Stimulated activated naive CD8-positive, alpha-beta T cell treated with anti-CD3 and anti-CD28 coated beads, Interleukin-15, amount 100 ng/mL, for 72 hours (primary cell): ENCODE results near the gene ATP1A1.

ENCODE experiments used
- ATAC-seq: fragments of 150-1000 bp; cut with Tn5 transposase; 2 replicates; pipeline ENCODE4 v1.10.0; 2021; ENCODE audit warnings: mild to moderate bottlenecking, moderate library complexity
- DNase-seq, 2 donors: peaks; one replicate each; pipeline ENCODE4 v3.0.0; 2021 to 2022
- H3K27ac Mint-ChIP-seq, 2 donors: one replicate each; pipeline ENCODE4 v1.8.0; 2022; ENCODE audit warnings: mild to moderate bottlenecking in 2 of 2, mixed read lengths in 2 of 2, moderate library complexity in 2 of 2
- H3K27me3 Mint-ChIP-seq: one replicate; pipeline ENCODE4 v1.8.0; 2022; ENCODE audit warnings: mixed read lengths
- H3K4me1 Mint-ChIP-seq: one replicate; pipeline ENCODE4 v1.8.0; 2022; ENCODE audit warnings: mild to moderate bottlenecking, mixed read lengths
- H3K4me3 Mint-ChIP-seq, 2 donors: one replicate each; pipeline ENCODE4 v1.8.0; 2022; ENCODE audit warnings: mild to moderate bottlenecking in 2 of 2, mixed read lengths in 2 of 2, moderate library complexity in 1 of 2
- H3K9me3 Mint-ChIP-seq, 2 donors: one replicate each; pipeline ENCODE4 v1.8.0; 2022; ENCODE audit warnings: mixed read lengths in 2 of 2

The ATP1A1 gene

GRCh38 chr1:116374353-116375147, 1.5 kb downstream of the ATP1A1 start:
- H3K27ac Mint-ChIP-seq: peak overlapping the region; percentile 93 to 94
- no peaks in the 10 kb centered on the region for H3K9me3 Mint-ChIP-seq
- peak; percentile 15 to 21 for DNase-seq
- H3K4me3 Mint-ChIP-seq: peak overlapping the region; percentile 93 to 99
- no peaks in the 10 kb centered on the region for H3K27me3 Mint-ChIP-seq
- ATAC-seq: no peak
- H3K4me1 Mint-ChIP-seq: peaks cover 61% of the 10 kb centered on the region

- DNase-seq (no peak), ATAC-seq (no peak)
- Mint-ChIP-seq H3K4me3 (peak overlapping the region; percentile 93 to 99), H3K27me3 (no peaks in the 10 kb centered on the region), H3K27ac (peak overlapping the region; percentile 93 to 94), H3K4me1 (peaks cover 69% of the 10 kb centered on the region), H3K9me3 (no peaks in the 10 kb centered on the region)
Measured at GRCh38 chr1:116375148-116375886, 2.3 kb downstream of the ATP1A1 start.

GRCh38 chr1:116375887-116376728, 3.1 kb downstream of the ATP1A1 start:
- peak overlapping the region; percentile 87 to 93 for H3K27ac Mint-ChIP-seq
- ATAC-seq (no peak), DNase-seq (peak; percentile 8 to 37)
- H3K9me3 Mint-ChIP-seq: no peaks in the 10 kb centered on the region
- no peaks in the 10 kb centered on the region for H3K27me3 Mint-ChIP-seq
- peaks cover 76% of the 10 kb centered on the region for H3K4me1 Mint-ChIP-seq
- peak overlapping the region; percentile 93 to 99 for H3K4me3 Mint-ChIP-seq

- H3K27me3 Mint-ChIP-seq: no peaks in the 10 kb centered on the region
- H3K4me1 Mint-ChIP-seq: peaks cover 82% of the 10 kb centered on the region
- H3K4me3 Mint-ChIP-seq: peak overlapping the region; percentile 93 to 99
- no peaks in the 10 kb centered on the region for H3K9me3 Mint-ChIP-seq
- DNase-seq (no peak), ATAC-seq (no peak)
- peak overlapping the region in 1 of 2 donors; percentile 87 for H3K27ac Mint-ChIP-seq
Measured at GRCh38 chr1:116376729-116377086, 3.7 kb downstream of the ATP1A1 start.

GRCh38 chr1:116377541-116378529, 4.8 kb downstream of the ATP1A1 start:
- peak overlapping the region; percentile 87 to 93 for H3K4me3 Mint-ChIP-seq
- peak; percentile 86 for ATAC-seq
- H3K4me1 Mint-ChIP-seq: peaks cover 88% of the 10 kb centered on the region
- H3K27ac Mint-ChIP-seq: peak overlapping the region; percentile 95 to 96
- H3K27me3 Mint-ChIP-seq: no peaks in the 10 kb centered on the region
- no peaks in the 10 kb centered on the region for H3K9me3 Mint-ChIP-seq
- peak; percentile 64 to 71 for DNase-seq

GRCh38 chr1:116379057-116379630, 6.1 kb downstream of the ATP1A1 start:
- Mint-ChIP-seq H3K27me3 (no peaks in the 10 kb centered on the region), H3K4me3 (peak overlapping the region; percentile 38 to 93), H3K9me3 (no peaks in the 10 kb centered on the region), H3K4me1 (peaks cover 94% of the 10 kb centered on the region), H3K27ac (peak overlapping the region in 1 of 2 donors; percentile 80)
- no peak for ATAC-seq
- no peak for DNase-seq

GRCh38 chr1:116379674-116380498, 6.8 kb downstream of the ATP1A1 start:
- ATAC-seq: no peak
- Mint-ChIP-seq H3K4me3 (peak overlapping the region in 1 of 2 donors; percentile 38), H3K4me1 (peaks cover 87% of the 10 kb centered on the region), H3K27me3 (no peaks in the 10 kb centered on the region), H3K27ac (no peak overlapping the region), H3K9me3 (no peaks in the 10 kb centered on the region)
- DNase-seq: no peak

- Mint-ChIP-seq H3K4me1 (peaks cover 79% of the 10 kb centered on the region), H3K27me3 (no peaks in the 10 kb centered on the region), H3K4me3 (peak overlapping the region in 1 of 2 donors; percentile 32), H3K27ac (peak overlapping the region in 1 of 2 donors; percentile 16), H3K9me3 (no peaks in the 10 kb centered on the region)
- ATAC-seq (no peak), DNase-seq (no peak)
Measured at GRCh38 chr1:116380499-116381242, 7.6 kb downstream of the ATP1A1 start.

GRCh38 chr1:116382321-116382720, 9.3 kb downstream of the ATP1A1 start:
- H3K4me1 Mint-ChIP-seq: peaks cover 67% of the 10 kb centered on the region
- no peak for ATAC-seq
- H3K4me3 Mint-ChIP-seq: peak overlapping the region in 1 of 2 donors; percentile 27
- no peaks in the 10 kb centered on the region for H3K9me3 Mint-ChIP-seq
- H3K27me3 Mint-ChIP-seq: no peaks in the 10 kb centered on the region
- H3K27ac Mint-ChIP-seq: no peak overlapping the region
- no peak for DNase-seq

GRCh38 chr1:116382857-116383483, 9.9 kb downstream of the ATP1A1 start:
- DNase-seq (no peak), ATAC-seq (no peak)
- Mint-ChIP-seq H3K4me3 (no peak overlapping the region), H3K4me1 (peaks cover 68% of the 10 kb centered on the region), H3K27me3 (no peaks in the 10 kb centered on the region), H3K27ac (no peak overlapping the region), H3K9me3 (no peaks in the 10 kb centered on the region)

- peaks cover 66% of the 10 kb centered on the region for H3K4me1 Mint-ChIP-seq
- DNase-seq (no peak), ATAC-seq (no peak)
- H3K9me3 Mint-ChIP-seq: no peaks in the 10 kb centered on the region
- no peak overlapping the region for H3K4me3 Mint-ChIP-seq
- no peak overlapping the region for H3K27ac Mint-ChIP-seq
- H3K27me3 Mint-ChIP-seq: no peaks in the 10 kb centered on the region
Measured at GRCh38 chr1:116386042-116386441, 13.0 kb downstream of the ATP1A1 start.

GRCh38 chr1:116387551-116387950, 14.5 kb downstream of the ATP1A1 start:
- no peak for DNase-seq
- Mint-ChIP-seq H3K9me3 (no peaks in the 10 kb centered on the region), H3K27ac (no peak overlapping the region), H3K4me3 (no peak overlapping the region), H3K4me1 (peaks cover 55% of the 10 kb centered on the region), H3K27me3 (no peaks in the 10 kb centered on the region)
- no peak for ATAC-seq

- DNase-seq (no peak), ATAC-seq (no peak)
- H3K27me3 Mint-ChIP-seq: no peaks in the 10 kb centered on the region
- H3K4me1 Mint-ChIP-seq: peaks cover 51% of the 10 kb centered on the region
- no peaks in the 10 kb centered on the region for H3K9me3 Mint-ChIP-seq
- no peak overlapping the region for H3K4me3 Mint-ChIP-seq
- no peak overlapping the region for H3K27ac Mint-ChIP-seq
Measured at GRCh38 chr1:116388122-116388521, 15.1 kb downstream of the ATP1A1 start.
